Neuronal stem cell (in vitro differentiated cells): Measurements from ENCODE around the gene SH2D1A. TPM values are rescaled to one million over a fixed set of nuclear protein-coding genes. Genes with fewer than 3 reads are reported as not detected.
"Not testable (repeated sequence)": the region's sequence is repeated elsewhere in the genome, so short reads cannot be mapped to it uniquely, and the experiment has no call there.

Source experiments
- DNase-seq: peaks from one replicate; pipeline ENCODE4 v3.0.0-alpha.2; 2013; ENCODE audit warnings: low spot score
- H2AFZ ChIP-seq: one replicate; pipeline ENCODE4 v1.6.1; 2013; ENCODE audit warnings: mild to moderate bottlenecking, low read length, inconsistent platforms
- H2AK5ac ChIP-seq: 2 replicates; pipeline ENCODE4 v1.6.1; 2013; ENCODE audit warnings: low read depth, mild to moderate bottlenecking, inconsistent platforms, low read length, moderate library complexity, mixed read lengths
- H2BK120ac ChIP-seq: 2 replicates; pipeline ENCODE4 v1.6.1; 2013; ENCODE audit warnings: low read depth, mild to moderate bottlenecking, inconsistent platforms, low read length, moderate library complexity, mixed read lengths
- H2BK12ac ChIP-seq: one replicate; pipeline ENCODE4 v1.6.1; 2013; ENCODE audit warnings: low read length, inconsistent platforms
- H2BK15ac ChIP-seq: 2 replicates; pipeline ENCODE4 v1.6.1; 2013; ENCODE audit warnings: mild to moderate bottlenecking, low read length, inconsistent platforms, mixed read lengths
- H2BK5ac ChIP-seq: one replicate; pipeline ENCODE4 v1.6.1; 2013; ENCODE audit warnings: inconsistent platforms, mild to moderate bottlenecking, low read length, moderate library complexity
- H3K14ac ChIP-seq: one replicate; pipeline ENCODE4 v1.6.1; 2013; ENCODE audit warnings: low read length, inconsistent platforms
- H3K18ac ChIP-seq: 2 replicates; pipeline ENCODE4 v1.6.1; 2013; ENCODE audit warnings: low read length, inconsistent platforms
- H3K23ac ChIP-seq: 2 replicates; pipeline ENCODE4 v1.6.1; 2013; ENCODE audit warnings: low read depth, mild to moderate bottlenecking, mixed read lengths, low read length, inconsistent platforms; ENCODE audit not compliant: poor library complexity
- H3K27ac ChIP-seq: replicated peaks from 3 replicates; pipeline ENCODE4 v1.5.1; 2013; ENCODE audit warnings: low read length, inconsistent platforms
- H3K27me3 ChIP-seq, 3 experiments: 2 replicates each; pipeline ENCODE4 v1.6.1; 2013; ENCODE audit warnings: low read length in 3 of 3, mild to moderate bottlenecking in 2 of 3, inconsistent platforms in 1 of 3, low read depth in 1 of 3, mixed read lengths in 1 of 3, moderate library complexity in 1 of 3; ENCODE audit not compliant: control insufficient read depth in 3 of 3, insufficient read depth in 3 of 3
- H3K36me3 ChIP-seq, 2 donors: replicated peaks in 1 of 2; 2 replicates each; pipeline ENCODE4 v1.6.1; 2013; ENCODE audit warnings: low read length in 2 of 2; ENCODE audit not compliant: control insufficient read depth in 2 of 2, insufficient read depth in 2 of 2
- H3K4ac ChIP-seq: 2 replicates; pipeline ENCODE4 v1.6.1; 2013; ENCODE audit warnings: inconsistent platforms, mild to moderate bottlenecking, low read length, moderate library complexity
- H3K4me1 ChIP-seq, 2 donors: 1 replicate in 1 of 2; 2 replicates in 1 of 2; pipeline ENCODE4 v1.6.1; 2013; ENCODE audit warnings: low read length in 2 of 2, low read depth in 1 of 2; ENCODE audit not compliant: control insufficient read depth in 2 of 2, insufficient read depth in 1 of 2
- H3K4me2 ChIP-seq: one replicate; pipeline ENCODE4 v1.6.1; 2013; ENCODE audit warnings: mild to moderate bottlenecking, low read length, inconsistent platforms; ENCODE audit not compliant: insufficient read depth, poor library complexity, severe bottlenecking
- H3K4me3 ChIP-seq, 2 donors: 2 replicates each; pipeline ENCODE4 v1.5.1; 2013; ENCODE audit warnings: low read length in 2 of 2, mild to moderate bottlenecking in 2 of 2, inconsistent platforms in 1 of 2, moderate library complexity in 1 of 2
- H3K79me1 ChIP-seq: one replicate; pipeline ENCODE4 v1.6.1; 2013; ENCODE audit warnings: low read depth, mild to moderate bottlenecking, inconsistent platforms, low read length, moderate library complexity
- H3K9ac ChIP-seq: one replicate; pipeline ENCODE4 v1.6.1; 2013; ENCODE audit warnings: mild to moderate bottlenecking, low read depth, low read length, inconsistent platforms; ENCODE audit not compliant: poor library complexity
- H3K9me3 ChIP-seq, 2 donors: replicated peaks in 1 of 2; 2 replicates each; pipeline versions ENCODE3 to v1.6.1; 2013; ENCODE audit warnings: low read length in 2 of 2, mild to moderate bottlenecking in 2 of 2, inconsistent platforms in 1 of 2, low read depth in 1 of 2, mixed read lengths in 1 of 2, moderate library complexity in 1 of 2; ENCODE audit not compliant: control insufficient read depth in 2 of 2, insufficient read depth in 1 of 2
- H4K8ac ChIP-seq: one replicate; pipeline ENCODE4 v1.6.1; 2013; ENCODE audit warnings: low read depth, mild to moderate bottlenecking, inconsistent platforms, low read length, moderate library complexity
- H4K91ac ChIP-seq: one replicate; pipeline ENCODE4 v1.6.1; 2013; ENCODE audit warnings: low read length, low read depth, mild to moderate bottlenecking, inconsistent platforms; ENCODE audit not compliant: poor library complexity
- WGBS, 2 donors: extraction: QIAGEN DNeasy Blood & Tissue Kit; methylation state at CpG; one replicate each; pipeline ENCODE4 v1.1.7; 2013; ENCODE audit warnings: missing lambda C conversion rate in 2 of 2, mixed read lengths in 1 of 2; ENCODE audit not compliant: insufficient read length in 2 of 2, insufficient replicate concordance in 1 of 2; ENCODE audit errors: extremely low coverage in 2 of 2; 5-methylcytosine and 5-hydroxymethylcytosine counted together
- polyA plus RNA-seq, 2 experiments: library from polyadenylated mRNA; stranded (reverse); fragments of 200-250 nt; gene quantifications; one replicate each; pipeline ENCODE4 v1.2.3, GENCODE V29; 2013

SH2D1A gene
- 0.06 TPM for polyA plus RNA-seq (2013, experiment 1 of 2)
- 0.12 TPM for polyA plus RNA-seq (2013, experiment 2 of 2)

DNA sequence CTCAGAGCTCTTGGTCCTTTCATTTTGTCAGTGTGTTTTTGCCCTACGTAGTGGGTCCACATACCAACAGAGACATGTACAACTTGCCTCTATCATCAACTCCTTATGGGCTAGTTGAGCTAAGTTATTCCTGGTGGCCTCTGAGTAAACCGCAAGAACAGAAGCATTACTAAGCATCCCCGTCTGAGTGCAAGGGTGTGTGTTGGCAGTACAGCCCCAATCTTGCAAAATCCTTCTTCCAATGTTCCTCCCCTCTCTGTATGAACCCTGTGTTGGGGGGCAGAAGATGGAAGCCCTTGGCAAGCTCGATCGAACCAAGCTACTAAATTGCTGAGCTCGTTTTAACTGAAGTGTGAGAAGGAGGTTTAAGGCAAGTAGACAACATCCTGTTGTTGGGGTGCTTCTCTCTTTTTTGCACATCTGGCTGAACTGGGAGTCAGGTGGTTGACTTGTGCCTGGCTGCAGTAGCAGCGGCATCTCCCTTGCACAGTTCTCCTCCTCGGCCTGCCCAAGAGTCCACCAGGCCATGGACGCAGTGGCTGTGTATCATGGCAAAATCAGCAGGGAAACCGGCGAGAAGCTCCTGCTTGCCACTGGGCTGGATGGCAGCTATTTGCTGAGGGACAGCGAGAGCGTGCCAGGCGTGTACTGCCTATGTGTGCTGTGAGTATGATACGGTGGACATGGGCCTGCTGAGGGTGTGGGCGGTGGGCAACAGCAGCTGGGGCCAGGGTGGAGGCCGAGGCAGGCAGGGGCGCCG, at the start of gene SH2D1A:
TSS of gene SH2D1A (plus strand) at position 447 of the 760 bp plus-strand sequence. CDS start at position 527, 80 bp downstream.
- Histone ChIP-seq H3K9ac (no peak within 1 kb of the TSS), H3K36me3 (no peaks in the 10 kb centered on the region), H3K4ac (no peak within 1 kb of the TSS), H3K4me1 (peaks cover 2 to 3% of the 10 kb centered on the region in 2 donors), H3K79me1 (no peaks in the 10 kb centered on the region), H4K8ac (no peak within 1 kb of the TSS), H2AFZ (peak within 1 kb of the TSS; percentile 6), H2BK12ac (peak within 1 kb of the TSS; percentile 90), H3K14ac (no peak within 1 kb of the TSS), H2BK15ac (no peak within 1 kb of the TSS), H3K18ac (peak within 1 kb of the TSS; percentile 65), H3K4me2 (no peak within 1 kb of the TSS), H3K27me3 (no peaks in the 10 kb centered on the region), H3K27ac (no peak within 1 kb of the TSS), H3K23ac (no peak within 1 kb of the TSS), H3K4me3 (no peak within 1 kb of the TSS), H2BK120ac (no peak within 1 kb of the TSS), H2AK5ac (peak within 1 kb of the TSS; percentile 28), H4K91ac (no peak within 1 kb of the TSS), H2BK5ac (no peak within 1 kb of the TSS), H3K9me3 (no peaks in the 10 kb centered on the region)
- DNase-seq = no peak
- no CpG with 5 or more reads among the region's 19 CpGs for WGBS, 2 donors

DNA sequence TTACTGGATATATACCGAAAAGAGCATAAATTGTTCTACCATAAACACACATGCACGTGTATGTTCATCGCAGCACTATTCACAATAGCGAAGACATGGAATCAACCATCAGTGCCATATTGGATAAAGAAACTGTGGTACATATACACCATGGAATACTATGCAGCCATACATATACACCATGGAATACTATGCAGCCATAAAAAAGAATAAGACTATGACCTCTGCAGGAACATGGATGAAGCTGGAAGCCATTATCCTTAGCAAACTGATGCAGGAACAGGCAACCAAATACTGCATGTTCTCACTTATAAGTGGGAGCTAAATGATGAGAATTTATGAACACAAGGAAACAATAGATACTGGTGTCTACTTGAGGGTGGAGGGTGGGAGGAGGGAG, 47.0 kb upstream of the SH2D1A start:
- WGBS, 2 donors = no CpG with 5 or more reads among the region's 4 CpGs
- not testable (repeated sequence) for H3K23ac ChIP-seq, H3K27me3 ChIP-seq

GRCh38 chrX:124300405-124300804, 46.0 kb upstream of the SH2D1A start:
- Histone ChIP-seq H3K79me1 (no peaks in the 10 kb centered on the region), H3K18ac (no peak overlapping the region), H3K9me3 (no peaks in the 10 kb centered on the region), H3K23ac (no peak overlapping the region), H2BK5ac (no peak overlapping the region), H3K9ac (no peak overlapping the region), H3K4ac (no peak overlapping the region), H3K27me3 (no peaks in the 10 kb centered on the region), H2AFZ (no peak overlapping the region), H3K4me1 (no peaks in the 10 kb centered on the region), H2BK12ac (no peak overlapping the region), H2BK120ac (no peak overlapping the region), H3K14ac (no peak overlapping the region), H3K4me2 (no peak overlapping the region), H2BK15ac (no peak overlapping the region), H2AK5ac (no peak overlapping the region), H4K8ac (no peak overlapping the region), H3K36me3 (no peaks in the 10 kb centered on the region), H4K91ac (no peak overlapping the region), H3K27ac (no peak overlapping the region), H3K4me3 (no peak overlapping the region)
- no peak for DNase-seq
- no CpG with 5 or more reads among the region's 4 CpGs for WGBS, 2 donors

More for the DNA sequence above, 47.0 kb upstream of the SH2D1A start:
- H3K4me3 ChIP-seq, H2BK12ac ChIP-seq, H3K4ac ChIP-seq, H4K91ac ChIP-seq, H3K18ac ChIP-seq, H2BK5ac ChIP-seq, H3K14ac ChIP-seq, H3K9ac ChIP-seq, DNase-seq, H4K8ac ChIP-seq, H3K27ac ChIP-seq, H3K36me3 ChIP-seq, H3K4me1 ChIP-seq, H3K9me3 ChIP-seq, H2BK120ac ChIP-seq, H2AFZ ChIP-seq, H2BK15ac ChIP-seq, H3K79me1 ChIP-seq, H2AK5ac ChIP-seq, H3K4me2 ChIP-seq: not testable (repeated sequence)

- H2BK15ac ChIP-seq = no peak overlapping the region
- no peaks in the 10 kb centered on the region for H3K9me3 ChIP-seq
- H3K4me3 ChIP-seq = no peak overlapping the region
- no peak for DNase-seq
- H2BK120ac ChIP-seq = no peak overlapping the region
- H3K79me1 ChIP-seq = no peaks in the 10 kb centered on the region
- no peaks in the 10 kb centered on the region for H3K4me1 ChIP-seq
- no peak overlapping the region for H3K18ac ChIP-seq
- H3K4me2 ChIP-seq = no peak overlapping the region
- no peak overlapping the region for H2AK5ac ChIP-seq
- H2AFZ ChIP-seq = no peak overlapping the region
- H4K91ac ChIP-seq = no peak overlapping the region
- H4K8ac ChIP-seq = no peak overlapping the region
- H3K14ac ChIP-seq = no peak overlapping the region
- H3K23ac ChIP-seq = no peak overlapping the region
- H3K27ac ChIP-seq = no peak overlapping the region
- WGBS, 2 donors = no CpG with 5 or more reads among the region's 2 CpGs
- no peak overlapping the region for H2BK5ac ChIP-seq
- no peak overlapping the region for H2BK12ac ChIP-seq
- H3K36me3 ChIP-seq = no peaks in the 10 kb centered on the region
- no peak overlapping the region for H3K4ac ChIP-seq
- H3K9ac ChIP-seq = no peak overlapping the region
- H3K27me3 ChIP-seq = no peaks in the 10 kb centered on the region
These were observed 39.0 kb upstream of the SH2D1A start for GRCh38 chrX:124307253-124307907.
